Measurements from ENCODE around the gene BFSP1.

DNA sequence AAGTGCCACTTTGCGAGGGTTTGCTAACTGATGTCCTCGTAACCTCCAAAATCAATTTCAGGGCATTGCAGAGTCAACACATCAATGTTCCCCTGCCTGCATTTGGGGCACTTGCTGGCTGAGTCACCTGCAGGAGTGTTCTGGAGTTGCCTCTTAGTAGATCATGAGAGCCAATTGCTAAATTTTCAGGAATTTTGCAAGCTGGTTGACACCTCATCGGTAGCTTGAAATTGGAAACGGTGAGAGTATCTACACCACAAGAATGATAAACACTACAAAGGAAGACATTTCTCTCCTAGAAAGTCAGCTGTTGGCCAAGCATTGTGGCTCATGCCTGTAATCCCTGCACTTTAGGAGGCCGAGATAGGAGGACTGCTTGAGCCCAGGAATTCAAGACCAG lies 10.8 kb upstream of the BFSP1 start:
- TF ChIP-seq, protein P1, sequence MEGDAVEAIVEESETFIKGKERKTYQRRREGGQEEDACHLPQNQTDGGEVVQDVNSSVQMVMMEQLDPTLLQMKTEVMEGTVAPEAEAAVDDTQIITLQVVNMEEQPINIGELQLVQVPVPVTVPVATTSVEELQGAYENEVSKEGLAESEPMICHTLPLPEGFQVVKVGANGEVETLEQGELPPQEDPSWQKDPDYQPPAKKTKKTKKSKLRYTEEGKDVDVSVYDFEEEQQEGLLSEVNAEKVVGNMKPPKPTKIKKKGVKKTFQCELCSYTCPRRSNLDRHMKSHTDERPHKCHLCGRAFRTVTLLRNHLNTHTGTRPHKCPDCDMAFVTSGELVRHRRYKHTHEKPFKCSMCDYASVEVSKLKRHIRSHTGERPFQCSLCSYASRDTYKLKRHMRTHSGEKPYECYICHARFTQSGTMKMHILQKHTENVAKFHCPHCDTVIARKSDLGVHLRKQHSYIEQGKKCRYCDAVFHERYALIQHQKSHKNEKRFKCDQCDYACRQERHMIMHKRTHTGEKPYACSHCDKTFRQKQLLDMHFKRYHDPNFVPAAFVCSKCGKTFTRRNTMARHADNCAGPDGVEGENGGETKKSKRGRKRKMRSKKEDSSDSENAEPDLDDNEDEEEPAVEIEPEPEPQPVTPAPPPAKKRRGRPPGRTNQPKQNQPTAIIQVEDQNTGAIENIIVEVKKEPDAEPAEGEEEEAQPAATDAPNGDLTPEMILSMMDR (IDR thresholded peaks at IDR 0.05) = no peak
- TF ChIP-seq ZFX (IDR thresholded peaks at IDR 0.05; ENCODE audit: borderline replicate concordance) = no peak

Data from 22Rv1 (cell line).